Activated effector memory CD4-positive, alpha-beta T cell treated with anti-CD3 and anti-CD28 coated beads, Interleukin-2, amount 50 U/mL, for 16 hours (primary cell): ENCODE data around the gene TFF3.
A peak's percentile ranks its signal among the peaks of the same experiment; 100 is the strongest.

Experiments used
- DNase-seq: peaks from one replicate; pipeline ENCODE4 v3.0.0-alpha.2; 2020

Gene TFF3, protein sequence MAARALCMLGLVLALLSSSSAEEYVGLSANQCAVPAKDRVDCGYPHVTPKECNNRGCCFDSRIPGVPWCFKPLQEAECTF

DNA sequence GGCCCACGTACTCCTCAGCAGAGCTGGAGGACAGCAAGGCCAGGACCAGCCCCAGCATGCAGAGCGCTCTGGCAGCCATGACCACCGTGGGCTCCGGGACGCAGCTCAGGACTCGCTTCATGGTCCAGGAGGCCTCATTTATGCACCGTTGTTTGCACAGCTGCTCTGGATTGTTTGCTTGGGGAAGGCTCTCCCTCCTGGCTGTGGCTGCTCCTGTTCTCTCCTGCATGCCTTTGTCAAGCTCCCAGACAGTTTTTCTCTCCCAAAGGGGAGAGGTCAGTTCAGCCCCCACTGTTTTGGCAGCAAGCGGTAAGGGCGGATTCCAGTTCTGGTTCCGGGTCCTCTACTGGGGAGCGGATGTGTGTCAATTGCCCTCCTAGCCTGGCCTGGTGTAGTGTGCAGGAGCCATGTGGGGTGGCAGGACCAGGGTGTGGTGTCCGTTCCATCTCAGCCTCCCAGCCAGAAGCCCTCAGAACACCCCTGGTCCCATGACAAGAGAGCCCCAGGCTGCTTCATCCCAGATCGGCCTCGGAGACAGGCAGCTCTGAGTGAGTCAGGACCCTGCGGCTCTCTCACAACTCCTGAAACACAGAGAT, at the start of gene TFF3:
Gene TFF3 (minus strand): TSS at position 114 of the 596 bp plus-strand sequence. CDS start 35 bp downstream, at position 79.
- DNase-seq, result peak; percentile 31

DNA sequence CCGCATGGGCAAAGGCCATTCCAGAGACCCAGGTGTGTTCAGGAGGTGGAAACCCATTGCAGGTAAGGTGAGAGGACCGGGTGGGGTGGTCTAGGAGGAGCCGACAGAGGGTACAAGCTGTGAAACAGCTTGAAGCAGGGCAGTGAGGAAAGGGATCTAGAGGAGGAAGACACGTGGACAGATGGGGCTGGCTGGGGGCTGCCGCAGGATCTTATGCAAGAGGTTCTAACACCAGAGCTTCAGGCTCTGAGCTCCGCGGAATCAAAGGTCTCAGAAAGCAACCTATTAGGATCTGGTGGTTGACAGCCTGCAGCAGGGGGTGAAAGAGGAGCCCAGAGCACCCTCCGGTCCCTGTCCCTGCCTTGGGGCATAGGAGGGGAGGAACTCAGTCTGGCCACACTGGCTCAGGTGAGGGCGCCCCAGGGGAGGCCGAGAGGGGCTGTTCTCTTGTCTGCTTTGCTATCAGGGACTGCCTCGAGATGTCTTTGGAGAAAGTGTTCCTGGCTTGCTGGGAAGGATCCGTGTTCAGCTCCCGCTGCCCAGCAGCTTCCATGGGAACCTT, 49.2 kb upstream of the TFF3 start:
- DNase-seq, result no peak

DNA sequence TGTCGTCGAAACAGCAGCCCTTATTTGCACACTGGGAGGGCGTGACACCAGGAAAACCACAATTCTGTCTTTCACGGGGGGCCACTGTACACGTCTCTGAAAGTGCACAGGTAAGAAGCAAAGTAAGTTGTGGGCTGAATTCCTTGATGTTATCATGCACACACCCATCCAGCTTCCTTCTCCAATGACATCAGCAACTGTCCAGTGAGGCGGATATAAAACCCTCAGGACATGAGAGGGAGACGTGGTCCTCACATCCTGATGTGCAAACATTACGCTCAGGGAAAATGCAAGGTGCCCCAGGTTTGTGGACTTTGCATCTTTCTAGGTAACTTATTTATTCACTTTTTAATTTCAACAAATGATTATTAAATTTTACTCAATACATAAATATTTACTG, 48.1 kb upstream of the TFF3 start:
- DNase-seq, result no peak

DNA sequence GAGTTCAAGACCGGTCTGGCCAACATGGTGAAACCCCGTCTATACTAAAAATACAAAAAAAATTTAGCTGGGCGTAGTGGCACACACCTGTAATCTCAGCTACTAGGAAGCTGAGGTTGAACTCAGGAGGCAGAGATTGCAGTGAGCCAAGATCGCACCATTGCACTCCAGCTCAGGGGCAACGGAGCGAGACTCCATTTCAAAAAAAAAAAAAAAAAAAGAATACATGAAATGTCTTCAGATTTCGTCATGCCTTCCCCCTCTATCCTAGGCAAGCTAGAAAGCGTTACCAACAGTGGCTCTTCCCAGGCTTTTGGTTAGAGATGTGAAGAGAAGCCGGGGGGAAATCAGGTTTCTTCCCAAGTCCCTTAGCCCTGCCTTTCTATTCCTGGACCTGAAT, 47.5 kb upstream of the TFF3 start:
- no peak for DNase-seq

DNA sequence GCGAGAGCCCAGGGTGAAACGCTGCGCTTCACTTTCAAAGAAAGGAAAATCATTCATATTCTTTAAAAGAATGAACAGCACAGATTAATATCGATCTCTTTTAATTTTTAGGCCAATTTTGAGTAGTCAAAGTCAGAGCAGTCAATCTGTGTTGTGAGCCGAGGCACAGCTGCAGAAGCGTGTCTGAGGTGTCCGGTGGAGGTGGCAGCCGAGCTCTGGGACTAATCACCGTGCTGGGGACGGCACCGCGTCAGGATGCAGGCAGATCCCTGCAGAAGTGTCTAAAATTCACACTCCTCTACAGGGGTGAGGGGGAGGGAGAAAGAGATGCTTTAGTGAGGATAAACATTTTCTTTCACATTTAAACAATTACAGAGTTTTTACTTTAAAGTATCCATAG, 47.0 kb upstream of the TFF3 start:
- no peak for DNase-seq

DNA sequence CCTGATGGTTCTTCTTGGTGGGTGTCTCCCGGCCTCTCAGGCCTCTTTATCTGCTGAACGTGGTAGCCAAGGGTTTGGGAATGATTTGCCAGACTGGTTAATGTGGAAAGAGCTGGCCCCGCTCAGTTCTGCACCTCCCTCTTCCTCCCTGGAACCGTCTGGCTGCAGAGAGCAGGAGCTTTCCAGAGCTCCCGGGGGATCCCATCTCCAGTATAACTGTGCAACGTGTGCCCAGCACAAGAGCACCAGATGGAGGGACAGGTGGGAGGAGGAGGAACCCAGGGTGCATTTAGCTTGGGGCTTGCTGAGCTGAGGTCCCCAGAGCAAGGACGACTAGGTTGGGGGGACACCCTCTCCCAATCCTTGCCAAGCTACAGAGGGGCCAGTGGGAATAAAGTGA, 46.1 kb upstream of the TFF3 start:
- DNase-seq, result no peak

DNA sequence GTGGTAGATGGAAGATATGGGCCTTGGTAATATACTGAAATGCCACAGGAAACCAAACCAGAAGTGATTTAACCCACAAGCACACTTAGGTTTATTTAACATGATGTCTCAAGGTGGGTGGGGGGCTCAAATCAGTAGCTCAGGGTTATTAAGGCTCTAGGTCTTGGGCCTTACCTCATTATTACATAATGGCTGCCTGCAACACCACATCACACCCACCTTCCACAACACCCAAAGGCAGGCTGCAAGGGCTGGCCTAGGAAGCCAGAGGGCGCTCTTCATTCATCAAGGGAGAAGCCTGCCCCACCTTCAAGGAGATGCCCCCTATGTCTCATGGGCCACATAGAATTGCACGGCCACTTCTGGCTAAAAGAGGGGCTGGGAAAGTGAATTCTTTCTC, 45.1 kb upstream of the TFF3 start:
- no peak for DNase-seq

DNA sequence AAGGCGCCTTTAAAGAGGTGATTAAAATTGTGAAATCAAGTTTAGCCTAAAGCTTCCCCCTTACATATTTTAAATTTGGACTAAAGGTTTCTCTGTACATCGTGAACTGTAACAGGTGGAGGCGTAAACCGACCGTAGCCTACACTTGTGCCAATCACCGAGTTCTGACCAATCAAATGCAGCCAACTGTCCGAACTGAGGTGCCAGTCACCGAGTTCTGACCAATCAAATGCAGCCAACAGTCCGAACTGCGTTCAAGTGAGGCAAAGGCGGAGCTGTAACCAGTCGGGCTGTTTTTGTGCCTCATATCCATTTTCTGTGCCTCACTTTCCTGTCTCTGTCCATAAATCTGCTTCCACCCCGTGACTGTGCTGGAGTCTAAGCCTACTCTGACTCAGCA, 43.7 kb upstream of the TFF3 start:
- DNase-seq, result no peak

DNA sequence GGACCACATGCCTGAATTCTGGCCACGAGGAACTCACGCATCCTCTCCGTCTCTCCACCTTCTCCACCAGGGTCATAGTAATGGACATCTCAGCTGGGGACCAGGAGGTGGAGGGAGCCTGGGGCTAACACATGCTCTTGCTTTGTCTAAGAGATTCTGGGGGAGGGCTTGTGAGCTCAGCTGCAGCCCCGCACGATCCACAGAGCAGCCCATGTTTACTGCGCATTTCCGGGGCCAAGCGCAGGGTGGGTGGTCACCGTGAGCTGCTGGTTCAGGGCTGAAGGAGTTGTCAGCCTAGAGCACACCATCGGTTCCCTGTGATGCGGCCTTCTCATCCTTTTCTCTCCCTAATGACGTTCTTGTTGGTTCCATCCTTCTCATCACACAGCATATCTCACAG, 43.1 kb upstream of the TFF3 start:
- no peak for DNase-seq

DNA sequence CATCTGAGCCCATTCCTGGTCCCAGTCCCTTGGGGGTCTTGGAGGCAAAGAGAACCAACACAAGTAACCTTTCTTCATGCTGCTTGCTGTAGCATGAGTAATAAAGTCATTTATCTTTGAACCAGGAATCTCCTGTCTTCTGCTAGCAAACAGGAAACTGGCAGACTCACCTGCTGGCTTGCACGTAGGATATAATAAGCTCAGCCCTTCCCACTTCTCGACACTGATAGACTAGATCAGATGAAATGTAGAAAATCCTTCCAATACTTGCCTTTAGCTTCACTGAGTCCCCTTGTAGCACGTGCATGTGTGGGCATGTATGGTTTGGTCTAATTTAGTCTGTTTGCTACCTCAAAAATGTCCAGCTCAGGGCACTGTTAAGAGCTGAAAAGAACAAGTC, 42.1 kb upstream of the TFF3 start:
- no peak for DNase-seq

DNA sequence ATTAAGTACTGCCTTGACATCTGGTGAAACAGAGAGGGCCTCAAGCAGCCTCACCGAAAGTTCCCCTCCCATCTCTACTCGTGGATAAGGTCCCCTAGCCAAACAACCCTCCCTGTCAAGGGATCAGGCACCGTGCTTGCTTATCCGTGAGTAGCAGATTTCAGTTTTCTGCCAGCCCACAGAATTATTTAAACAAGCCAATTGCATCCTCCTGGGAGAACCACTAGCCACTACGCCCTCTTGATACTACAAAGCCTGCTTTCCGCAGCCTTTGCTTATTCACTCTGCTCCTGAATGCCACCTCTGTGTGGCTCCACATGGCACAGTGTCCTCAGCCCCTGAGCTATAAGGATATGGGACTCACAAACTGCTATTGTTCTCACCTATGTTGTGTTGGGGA, 41.4 kb upstream of the TFF3 start:
- DNase-seq, result no peak

DNA sequence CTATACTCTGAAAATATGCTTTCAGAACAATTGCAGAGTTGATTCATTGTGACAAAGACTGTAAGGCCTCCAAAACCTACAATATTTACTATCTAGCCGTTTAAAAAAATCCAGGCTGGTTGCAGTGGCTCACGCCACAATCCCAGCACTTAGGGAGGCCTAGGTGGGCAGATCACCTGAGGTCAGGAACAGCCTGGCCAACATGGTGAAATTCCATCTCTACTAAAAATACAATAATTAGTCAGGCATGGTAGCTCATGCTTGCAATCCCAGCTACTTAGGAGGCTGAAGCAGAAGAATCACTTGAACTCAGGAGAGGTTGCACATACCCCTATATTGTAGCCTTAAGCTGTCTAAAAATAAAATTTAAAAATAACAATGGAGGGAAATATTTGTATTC, 40.8 kb upstream of the TFF3 start:
- DNase-seq, result no peak

DNA sequence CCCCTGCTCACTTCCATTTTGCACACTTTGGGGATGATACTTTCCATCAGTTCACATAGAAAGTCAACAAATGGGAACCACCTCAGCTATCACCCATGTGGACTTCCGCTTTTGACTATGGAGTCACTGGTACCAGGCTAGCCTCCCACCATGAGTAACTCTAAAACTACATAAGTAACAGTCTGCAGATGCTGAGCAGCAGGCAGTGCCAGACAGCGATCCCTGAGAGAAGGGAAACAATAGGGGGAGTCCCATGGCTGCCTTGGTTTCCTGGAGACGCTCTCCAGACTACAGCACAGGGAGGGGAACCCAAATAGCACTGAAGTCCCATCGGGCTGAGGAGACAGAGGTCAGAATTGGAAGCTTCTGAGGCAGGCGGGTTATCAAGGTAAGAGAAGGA, 38.4 kb upstream of the TFF3 start:
- DNase-seq, result peak; percentile 28

DNA sequence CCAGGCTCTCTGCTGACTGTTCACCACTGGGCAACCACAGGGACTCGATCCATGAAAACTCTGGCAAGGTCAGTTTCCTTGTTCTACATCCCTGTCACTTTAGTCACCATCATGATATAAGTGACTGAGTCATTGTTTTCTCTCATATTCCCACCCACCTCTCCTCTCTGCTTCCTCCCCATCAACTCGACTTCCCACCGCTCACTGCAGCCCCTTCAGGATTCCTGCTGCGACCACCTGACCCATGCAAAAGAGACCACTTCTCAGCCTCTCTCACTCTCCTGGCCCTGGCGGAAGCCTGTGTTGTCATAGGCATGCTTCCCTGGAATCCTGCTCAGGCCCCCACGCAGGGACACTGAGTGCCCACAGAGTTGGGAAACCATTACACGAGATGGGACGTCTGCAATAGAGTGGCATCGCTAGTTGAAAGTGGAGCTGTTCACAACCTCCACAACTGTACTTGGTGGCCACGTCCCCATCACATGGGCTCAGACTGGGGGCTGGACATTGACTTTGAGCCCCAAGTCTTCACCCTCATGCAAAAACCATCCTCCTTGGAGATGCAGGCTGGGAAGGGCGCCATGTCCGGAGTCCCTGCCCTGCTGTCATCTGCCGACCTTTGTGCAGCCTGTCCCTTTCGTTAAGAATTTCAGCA, 37.4 kb upstream of the TFF3 start:
- peak; percentile 48 for DNase-seq

DNA sequence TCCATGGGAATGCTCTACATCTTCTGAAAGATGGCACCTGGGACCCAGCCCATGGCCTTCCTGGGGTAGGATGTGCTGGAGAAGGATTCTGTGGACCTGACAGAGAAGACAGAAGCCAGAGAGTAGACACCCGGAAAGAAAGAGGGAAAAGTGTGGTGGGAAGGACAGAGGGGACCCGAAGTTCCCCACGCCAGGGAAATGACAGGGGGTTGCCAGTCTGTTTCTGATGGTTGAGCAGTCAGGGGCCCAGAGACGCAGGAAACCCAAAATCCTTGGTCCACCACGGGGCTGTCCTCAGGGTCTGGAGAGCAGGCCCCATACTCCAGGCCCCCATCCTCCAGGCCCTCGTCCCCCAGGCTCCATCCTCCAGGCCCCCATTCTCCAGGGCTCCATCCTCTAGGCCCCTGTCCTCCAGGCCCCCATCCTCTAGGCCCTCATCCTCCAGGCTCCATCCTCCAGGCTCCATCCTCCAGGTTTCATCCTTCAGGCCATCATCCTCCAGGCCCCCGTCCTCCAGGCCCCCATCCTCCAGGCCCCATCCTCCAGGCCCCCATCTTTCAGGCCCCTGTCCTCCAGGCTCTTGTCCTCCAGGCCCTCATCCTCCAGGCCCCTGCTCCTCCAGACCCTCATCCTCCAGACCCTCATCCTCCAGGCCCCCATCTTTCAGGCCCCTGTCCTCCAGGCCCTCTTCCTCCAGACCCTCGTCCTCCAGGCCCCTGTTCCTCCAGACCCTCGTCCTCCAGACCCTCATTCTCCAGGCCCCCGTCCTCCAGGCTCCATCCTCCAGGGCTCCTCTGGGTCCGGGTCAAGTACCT, 36.6 kb upstream of the TFF3 start:
- DNase-seq, result peak; percentile 50

DNA sequence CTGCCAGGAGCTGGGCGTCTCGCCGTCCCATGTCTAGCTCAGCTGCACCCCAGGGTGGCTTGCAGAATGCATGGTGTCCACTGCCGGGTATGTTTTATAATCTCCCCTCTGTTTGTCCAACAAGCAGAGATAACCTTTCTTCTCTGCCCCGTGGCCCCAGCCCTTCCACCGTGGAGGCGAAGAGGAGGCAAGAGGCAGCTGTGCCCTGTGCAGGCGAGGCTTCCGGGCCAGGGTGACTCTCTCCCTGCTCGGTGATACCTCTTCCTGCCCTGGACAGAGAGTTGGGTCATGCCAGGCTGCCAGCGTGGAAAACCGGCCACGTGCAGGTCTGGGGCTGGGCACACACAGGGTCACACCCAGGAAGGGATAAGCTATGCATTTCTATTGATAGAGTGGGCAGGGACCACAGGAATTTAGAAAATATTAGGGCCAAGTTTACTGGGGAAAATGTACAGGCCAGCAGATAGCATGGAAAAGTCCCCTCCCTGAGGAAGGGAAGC, 35.8 kb upstream of the TFF3 start, which contains the start of gene TFF2:
Gene TFF2 (minus strand): TSS at position 68 of the 500 bp plus-strand sequence. CDS start 37 bp downstream, at position 31.
- DNase-seq, result peak; percentile 41

DNA sequence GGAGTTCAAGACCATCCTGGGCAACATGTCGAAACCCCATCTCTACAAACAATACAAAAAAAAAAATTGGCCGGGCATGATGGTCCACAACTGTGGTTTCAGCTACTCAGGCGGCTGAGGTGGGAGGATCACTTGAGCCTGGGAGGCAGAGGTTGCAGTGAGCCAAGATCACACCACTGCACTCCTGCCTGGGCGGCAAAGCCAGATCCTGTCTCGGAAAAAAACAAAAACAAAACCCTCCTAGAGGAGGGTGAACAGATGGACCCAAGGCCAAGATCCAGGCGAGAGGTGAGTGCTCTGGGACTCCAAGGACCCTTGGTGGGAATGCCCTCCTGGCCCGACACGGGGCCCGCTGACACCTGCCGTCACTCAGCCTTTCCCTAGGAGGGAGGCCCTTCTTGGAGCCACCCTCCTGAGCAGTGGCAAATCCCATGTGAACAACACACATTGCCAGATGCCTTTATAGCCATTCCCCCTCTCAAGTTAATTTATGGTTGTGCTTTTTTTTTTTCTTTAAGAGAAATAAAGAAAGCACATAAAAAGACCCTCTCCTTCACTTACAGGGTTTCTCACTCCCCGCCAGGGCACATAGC, 35.2 kb upstream of the TFF3 start:
- peak; percentile 36 for DNase-seq

DNA sequence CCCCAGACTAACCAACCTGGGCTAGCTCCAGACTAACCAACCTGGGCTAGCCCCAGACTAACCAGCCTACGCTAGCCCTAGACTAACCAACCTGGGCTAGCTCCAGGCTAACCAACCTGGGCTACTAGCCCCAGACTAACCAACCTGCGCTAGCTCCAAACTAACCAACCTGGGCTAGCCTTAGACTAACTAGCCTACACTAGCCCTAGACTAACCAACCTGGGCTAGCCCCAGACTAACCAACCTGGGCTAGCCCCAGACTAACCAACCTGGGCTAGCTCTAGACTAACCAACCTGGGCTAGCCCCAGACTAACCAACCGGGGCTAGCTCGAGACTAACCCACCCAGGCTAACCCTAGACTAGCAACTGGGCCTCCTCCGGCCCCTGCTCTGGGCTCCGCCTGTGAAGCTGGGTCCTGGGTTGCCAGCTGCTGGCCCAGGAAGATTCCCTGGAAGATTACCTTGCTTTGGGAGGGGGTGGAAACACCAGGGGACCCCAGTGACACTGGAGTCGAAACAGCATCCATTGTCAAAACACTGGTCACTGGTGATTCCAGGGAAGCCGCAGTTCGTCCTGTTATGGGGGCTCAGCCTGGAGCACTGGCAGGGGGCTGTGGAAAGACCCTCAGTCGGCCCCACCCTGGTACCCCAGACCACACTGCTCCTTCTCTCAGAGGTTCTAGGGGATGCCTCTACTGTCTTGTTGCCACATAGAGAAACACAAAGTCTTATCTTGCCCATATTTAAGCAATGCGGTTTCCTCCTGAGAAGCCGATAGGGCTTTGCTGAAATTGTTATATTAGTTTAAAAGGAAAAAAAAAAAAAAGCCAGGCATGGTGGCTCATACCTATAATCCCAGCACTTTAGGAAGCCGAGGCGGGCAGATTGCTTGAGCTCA, 34.5 kb upstream of the TFF3 start:
- DNase-seq, result peak; percentile 50

DNA sequence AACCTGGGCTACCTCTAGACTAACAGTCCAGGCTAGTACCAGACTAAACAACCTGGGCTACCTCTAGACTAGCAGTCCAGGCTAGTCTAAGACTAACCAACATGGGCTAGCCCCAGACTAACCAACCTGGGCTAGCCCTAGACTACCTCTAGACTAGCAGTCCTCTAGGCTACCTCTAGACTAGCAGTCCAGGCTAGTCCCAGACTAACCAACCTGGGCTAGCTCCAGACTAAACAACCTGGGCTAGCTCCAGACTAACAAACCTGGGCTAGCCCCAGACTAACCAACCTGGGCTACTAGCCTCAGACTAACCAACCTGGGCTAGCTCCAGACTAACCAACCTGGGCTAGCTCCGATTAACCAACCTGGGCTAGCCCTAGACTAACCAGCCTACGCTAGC, 33.6 kb upstream of the TFF3 start:
- DNase-seq, result peak; percentile 16

DNA sequence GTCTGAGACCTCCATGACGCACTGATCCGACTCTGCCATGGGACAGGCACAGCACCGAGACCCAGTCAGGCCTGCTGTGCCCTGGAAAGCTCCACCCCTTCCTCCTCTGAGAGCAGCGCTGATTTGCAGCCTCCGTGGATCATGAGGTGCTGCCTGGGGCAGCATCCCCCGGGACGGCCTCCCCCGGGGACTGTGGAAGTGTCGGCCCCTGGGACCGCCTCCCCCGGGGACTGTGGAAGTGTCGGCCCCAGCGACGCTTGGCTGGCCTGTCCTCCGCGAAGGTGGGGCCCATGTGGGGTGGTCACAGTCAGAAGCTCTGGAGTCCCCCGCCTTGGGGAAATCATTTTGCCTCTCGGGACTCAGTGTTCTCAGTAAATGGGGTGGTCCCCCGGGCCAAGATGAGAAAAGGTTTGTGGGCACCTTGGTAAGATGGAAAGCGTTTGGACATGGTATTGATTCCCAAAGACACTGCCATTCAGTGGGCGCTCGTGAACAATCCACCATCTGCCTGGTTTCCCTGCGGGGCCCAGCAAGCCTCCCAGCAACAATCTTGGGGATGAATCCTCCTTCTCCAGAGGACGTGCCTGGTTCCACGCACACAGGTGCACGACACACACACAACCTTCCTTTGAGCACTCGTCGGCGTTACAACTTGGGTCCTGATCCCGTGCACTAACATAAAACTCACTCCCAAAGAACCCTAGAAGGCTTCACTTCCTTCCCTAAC, 32.6 kb upstream of the TFF3 start:
- peak; percentile 53 for DNase-seq
